Endothelial cell of umbilical vein (primary cell): ENCODE results near the gene EXOSC5. TPM values are rescaled to one million over a fixed set of nuclear protein-coding genes. Genes with fewer than 3 reads are reported as not detected.

Source experiments
- BruUV-seq: library from RNA; stranded (reverse); fragments of 400-500 nt; replicated peaks from 2 replicates; lab custom pipeline; 2021; lab: Mats Ljungman, UMichigan
- CTCF ChIA-PET: fragments of 300-600, 350-600 bp; sonication (Branson Sonifier 250); formaldehyde crosslinking; loops from one replicate; lab custom pipeline; 2021; ENCODE audit warnings: antibody characterized with exemption, inconsistent platforms; lab: Charles Lee
- POLR2A ChIA-PET: fragments of 300-600, 350-600 bp; sonication (Branson Sonifier 250); formaldehyde crosslinking; loops from one replicate; lab custom pipeline; 2021; ENCODE audit warnings: antibody characterized with exemption, inconsistent platforms; lab: Charles Lee
- DNase-seq: peaks from one replicate; pipeline ENCODE4 v3.0.0-alpha.2; 2011; ENCODE audit warnings: low read depth, low spot score
- FAIRE-seq: peaks from 2 replicates; lab custom pipeline; 2011; peaks lifted over from hg19 to GRCh38; lab: Jason Lieb, UNC
- H2AFZ ChIP-seq: 2 replicates; pipeline ENCODE4 v1.6.0; 2012; ENCODE audit warnings: low read depth, low read length, control low read depth, inconsistent platforms
- H3K27ac ChIP-seq: 2 replicates; pipeline ENCODE4 v1.5.1; 2011; ENCODE audit warnings: low read depth, mild to moderate bottlenecking, control low read depth, low read length, moderate library complexity; ENCODE audit not compliant: insufficient read depth
- H3K27me3 ChIP-seq, 2 experiments: 2 replicates each; pipeline versions ENCODE4 v1.6.0 to v1.6.1; 2011; ENCODE audit warnings: low read length in 2 of 2, mixed read lengths in 1 of 2; ENCODE audit not compliant: control insufficient read depth in 2 of 2, insufficient read depth in 2 of 2
- H3K36me3 ChIP-seq, 2 experiments: 2 replicates in 1 of 2; 3 replicates in 1 of 2; pipeline ENCODE4 v1.5.1; 2011; ENCODE audit warnings: low read length in 2 of 2, mild to moderate bottlenecking in 1 of 2, moderate library complexity in 1 of 2; ENCODE audit not compliant: control insufficient read depth in 2 of 2, insufficient read depth in 2 of 2; ENCODE audit errors: extremely low read depth in 1 of 2
- H3K4me1 ChIP-seq: 3 replicates; pipeline ENCODE4 v1.5.1; 2011; ENCODE audit warnings: mild to moderate bottlenecking, low read length; ENCODE audit not compliant: control insufficient read depth, insufficient read depth; ENCODE audit errors: extremely low read depth
- H3K4me2 ChIP-seq: 2 replicates; pipeline ENCODE4 v1.6.1; 2011; ENCODE audit warnings: low read length, control low read depth, mixed read lengths; ENCODE audit not compliant: insufficient read depth
- H3K4me3 ChIP-seq, 3 experiments: fragments of 200-600 bp in 1 of 3; sonication (generic), shearing (Covaris generic) in 1 of 3; replicated peaks in 1 of 3; 2 replicates each; pipeline ENCODE4 v1.5.1; 2011 to 2016; ENCODE audit warnings: control low read depth in 3 of 3, low read length in 3 of 3, mild to moderate bottlenecking in 2 of 3, inconsistent platforms in 1 of 3, low read depth in 1 of 3, moderate library complexity in 1 of 3; ENCODE audit not compliant: insufficient read depth in 1 of 3
- H3K79me2 ChIP-seq: 2 replicates; pipeline ENCODE4 v1.6.0; 2012; ENCODE audit warnings: low read length, inconsistent platforms; ENCODE audit not compliant: control insufficient read depth, insufficient read depth
- H3K9ac ChIP-seq: replicated peaks from 2 replicates; pipeline ENCODE3; 2011; ENCODE audit warnings: low read length, control low read depth; ENCODE audit not compliant: insufficient read depth; ENCODE audit errors: extremely low read depth
- H3K9me1 ChIP-seq: replicated peaks from 3 replicates; pipeline ENCODE4 v1.6.0; 2011; ENCODE audit warnings: mild to moderate bottlenecking, low read length; ENCODE audit not compliant: control insufficient read depth, insufficient read depth; ENCODE audit errors: extremely low read depth
- H3K9me3 ChIP-seq: replicated peaks from 2 replicates; pipeline ENCODE4 v1.5.1; 2012; ENCODE audit warnings: low read length, inconsistent platforms; ENCODE audit not compliant: control insufficient read depth, insufficient read depth
- H4K20me1 ChIP-seq: replicated peaks from 2 replicates; pipeline ENCODE3; 2011; ENCODE audit warnings: mild to moderate bottlenecking, low read length; ENCODE audit not compliant: control insufficient read depth, insufficient read depth; ENCODE audit errors: extremely low read depth
- CTCF ChIP-seq, 2 donors: IDR thresholded peaks; 1 replicate in 1 of 2; 2 replicates in 1 of 2; pipeline ENCODE4 v1.5.1; 2011; ENCODE audit warnings: low read length in 2 of 2, mild to moderate bottlenecking in 2 of 2, moderate library complexity in 2 of 2, control low read depth in 1 of 2, inconsistent platforms in 1 of 2, low read depth in 1 of 2; ENCODE audit not compliant: insufficient read depth in 1 of 2; ENCODE audit errors: extremely low read depth in 1 of 2
- EZH2 ChIP-seq: IDR thresholded peaks from 2 replicates; pipeline ENCODE4 v1.6.1; 2012; ENCODE audit warnings: borderline replicate concordance, low read depth, mild to moderate bottlenecking, moderate library complexity, low read length, inconsistent platforms; ENCODE audit not compliant: severe bottlenecking
- FOS ChIP-seq: IDR thresholded peaks from 2 replicates; pipeline ENCODE4 v1.6.1; 2011; ENCODE audit warnings: mild to moderate bottlenecking, low read length, moderate library complexity, borderline replicate concordance; ENCODE audit not compliant: insufficient read depth
- GATA2 ChIP-seq: IDR thresholded peaks from 2 replicates; pipeline ENCODE4 v1.7.0; 2011; ENCODE audit warnings: low read depth, mild to moderate bottlenecking, moderate library complexity, mixed read lengths, low read length; ENCODE audit not compliant: insufficient read length, insufficient read depth
- JUN ChIP-seq: IDR thresholded peaks from 2 replicates; pipeline ENCODE4 v1.6.1; 2011; ENCODE audit warnings: borderline replicate concordance, low read depth; ENCODE audit not compliant: insufficient read length, insufficient read depth
- MAX ChIP-seq: IDR thresholded peaks from 2 replicates; pipeline ENCODE4 v1.6.1; 2011; ENCODE audit not compliant: insufficient read depth, insufficient read length
- MYC ChIP-seq: IDR thresholded peaks from one replicate; pipeline ENCODE4 v1.6.1; 2011; ENCODE audit warnings: mild to moderate bottlenecking, low read depth, low read length
- POLR2A ChIP-seq: IDR thresholded peaks from 2 replicates; pipeline ENCODE4 v1.6.1; 2012; ENCODE audit warnings: low read depth, mild to moderate bottlenecking, control low read depth, low read length
- POLR2AphosphoS5 ChIP-seq: IDR thresholded peaks from 2 replicates; pipeline ENCODE4 v1.6.1; 2012; ENCODE audit warnings: low read depth, mild to moderate bottlenecking, control low read depth, low read length, moderate library complexity; ENCODE audit not compliant: insufficient read depth
- dilution Hi-C: fragments of 300-500 bp; cut with MboI; formaldehyde crosslinking; loops from one replicate; pipeline ENCODE4 v1.15.0; 2019; ENCODE audit warnings: low sequenced_read_pairs; ENCODE audit not compliant: extremely low pct_ligation_motif_present
- intact Hi-C: fragments of 100-400 bp; cut with micrococcal nuclease; formaldehyde crosslinking; loops from one replicate; pipeline ENCODE4 v1.10.0; 2022
- polyA plus RNA-seq, 4 experiments: library from polyadenylated mRNA; depleted of rRNA in 3 of 4; stranded (reverse) in 3 of 4; unstranded in 1 of 4; fragments of >200 nt; gene quantifications; 2 replicates each; pipeline versions ENCODE4 v1.2.1 to v1.2.3, GENCODE V29; 2011 to 2012; ENCODE audit warnings: missing spikeins in 1 of 4
- total RNA-seq: library from RNA; stranded (reverse); gene quantifications from 2 replicates; pipeline ENCODE4 v1.2.3, GENCODE V29; 2021

EXOSC5 gene
- total and polyA plus RNA-seq, 2 donors (not counting 3 experiments of a cell fraction or from before 2014, with no cell fraction given): 14.0 to 20.9 TPM

- DNase-seq (no peak), FAIRE-seq (no peak)
- POLR2A ChIA-PET: interaction anchor here (0.7 kb wide), 1 partner anchor 33 kb away, joined by 3 read pairs; no protein-coding TSS in a partner anchor
- intact Hi-C loops: loop anchor here (1.0 to 5.0 kb wide), 2 partner anchors 110 to 124 kb away; no protein-coding TSS in a partner anchor
- Histone ChIP-seq H3K9ac (no peak overlapping the region), H3K9me1 (no peaks in the 10 kb centered on the region), H3K79me2 (peaks cover 1% of the 10 kb centered on the region), H3K27me3 (no peaks in the 10 kb centered on the region), H2AFZ (no peak overlapping the region), H4K20me1 (no peaks in the 10 kb centered on the region), H3K4me1 (peaks cover 25% of the 10 kb centered on the region), H3K27ac (no peak overlapping the region), H3K4me2 (no peak overlapping the region), H3K4me3 (no peak overlapping the region), H3K9me3 (no peaks in the 10 kb centered on the region), H3K36me3 (peaks cover 0 to 12% of the 10 kb centered on the region in 2 experiments)
- CTCF ChIA-PET: interaction anchor here (0.6 to 2.3 kb wide), 20 partner anchors 9 to 227 kb away, joined by 3 to 22 read pairs (median 6); partner anchors contain the start of genes DMAC2 and TGFB1
- TF ChIP-seq CTCF (IDR thresholded peaks at IDR 0.05; ENCODE audit: extremely low read depth in 1 of 2, insufficient read depth in 1 of 2, low read depth in 1 of 2, low read length in 2 of 2): no peak
- no peak for TF ChIP-seq MAX
- no peak for TF ChIP-seq JUN
- no peak for TF ChIP-seq POLR2A
- TF ChIP-seq MYC: no peak
- no peak for TF ChIP-seq FOS
- TF ChIP-seq POLR2AphosphoS5: no peak
- no peak for TF ChIP-seq EZH2
- TF ChIP-seq GATA2: no peak
- BruUV-seq: no TSS peak
- dilution Hi-C loops: no loop called here
Observed at GRCh38 chr19:41430922-41431321, 33.8 kb upstream of the EXOSC5 start.
